OCI-LY1 (cell line): Measurements from ENCODE around the gene STON2.

Source experiments
- EZH2 ChIP-seq: fragments of 200-600 bp; sonication (generic), shearing (Covaris generic); IDR thresholded peaks from 2 replicates; pipeline ENCODE4 v1.8.0; 2017; ENCODE audit warnings: borderline replicate concordance, mixed run types, mild to moderate bottlenecking, antibody characterized with exemption, low read length, moderate library complexity, mixed read lengths
- TF ChIP-seq, protein P1 (sequence below): fragments of 200-600 bp; sonication (generic), shearing (Covaris generic); IDR thresholded peaks from 2 replicates; pipeline ENCODE4 v1.5.1; 2017; ENCODE audit warnings: mild to moderate bottlenecking, antibody characterized with exemption, low read length, moderate library complexity, mixed read lengths

DNA sequence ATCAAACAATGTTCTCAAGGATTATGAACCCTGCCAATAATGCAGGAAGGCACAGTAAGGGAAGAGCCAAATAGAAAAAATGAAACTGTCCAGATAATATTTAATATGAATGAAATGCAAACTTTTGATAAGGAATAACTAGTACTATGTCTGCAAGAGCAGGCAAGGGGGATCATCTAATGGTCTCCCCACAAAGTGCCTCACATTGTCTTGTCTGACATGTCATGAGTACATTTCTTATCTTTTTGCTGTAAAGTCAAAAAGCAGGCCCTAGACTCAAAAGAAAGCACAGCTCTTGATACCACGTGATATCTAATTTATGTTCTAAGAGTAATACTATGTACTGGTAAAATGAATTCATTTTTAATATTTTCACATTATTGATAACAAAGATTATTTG, 135.5 kb downstream of the STON2 start:
- TF ChIP-seq, protein P1, sequence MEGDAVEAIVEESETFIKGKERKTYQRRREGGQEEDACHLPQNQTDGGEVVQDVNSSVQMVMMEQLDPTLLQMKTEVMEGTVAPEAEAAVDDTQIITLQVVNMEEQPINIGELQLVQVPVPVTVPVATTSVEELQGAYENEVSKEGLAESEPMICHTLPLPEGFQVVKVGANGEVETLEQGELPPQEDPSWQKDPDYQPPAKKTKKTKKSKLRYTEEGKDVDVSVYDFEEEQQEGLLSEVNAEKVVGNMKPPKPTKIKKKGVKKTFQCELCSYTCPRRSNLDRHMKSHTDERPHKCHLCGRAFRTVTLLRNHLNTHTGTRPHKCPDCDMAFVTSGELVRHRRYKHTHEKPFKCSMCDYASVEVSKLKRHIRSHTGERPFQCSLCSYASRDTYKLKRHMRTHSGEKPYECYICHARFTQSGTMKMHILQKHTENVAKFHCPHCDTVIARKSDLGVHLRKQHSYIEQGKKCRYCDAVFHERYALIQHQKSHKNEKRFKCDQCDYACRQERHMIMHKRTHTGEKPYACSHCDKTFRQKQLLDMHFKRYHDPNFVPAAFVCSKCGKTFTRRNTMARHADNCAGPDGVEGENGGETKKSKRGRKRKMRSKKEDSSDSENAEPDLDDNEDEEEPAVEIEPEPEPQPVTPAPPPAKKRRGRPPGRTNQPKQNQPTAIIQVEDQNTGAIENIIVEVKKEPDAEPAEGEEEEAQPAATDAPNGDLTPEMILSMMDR, result no peak
- no peak for TF ChIP-seq EZH2
